HG02623 (cell line): Measurements from ENCODE around the gene TAF4.

Experiments used
- ATAC-seq: cut with Tn5 transposase; IDR thresholded peaks from one replicate; pipeline ENCODE4 v1.9.1; 2021; ENCODE audit warnings: moderate library complexity; ENCODE audit not compliant: unreplicated experiment

The TAF4 gene

GRCh38 chr20:62025394-62025793, 40.3 kb downstream of the TAF4 start:
- no peak for ATAC-seq

- ATAC-seq, result no peak
Observed at GRCh38 chr20:62023935-62024334, 41.7 kb downstream of the TAF4 start.

GRCh38 chr20:62022575-62023139, 43.0 kb downstream of the TAF4 start:
- no peak for ATAC-seq

GRCh38 chr20:62021793-62022385, 43.8 kb downstream of the TAF4 start:
- ATAC-seq, result no peak

- no peak for ATAC-seq
Observed at GRCh38 chr20:62020935-62021701, 44.6 kb downstream of the TAF4 start.

- no peak for ATAC-seq
Observed at GRCh38 chr20:62019881-62020492, 45.7 kb downstream of the TAF4 start.

GRCh38 chr20:62019144-62019805, 46.4 kb downstream of the TAF4 start:
- no peak for ATAC-seq

GRCh38 chr20:62018437-62019143, 47.1 kb downstream of the TAF4 start:
- no peak for ATAC-seq

- no peak for ATAC-seq
Observed at GRCh38 chr20:62015540-62016288, 50.0 kb downstream of the TAF4 start.

- ATAC-seq, result no peak
Observed at GRCh38 chr20:62014889-62015537, 50.7 kb downstream of the TAF4 start.

GRCh38 chr20:62014488-62014775, 51.2 kb downstream of the TAF4 start:
- no peak for ATAC-seq

- no peak for ATAC-seq
Observed at GRCh38 chr20:62012631-62013030, 53.0 kb downstream of the TAF4 start.

- no peak for ATAC-seq
Observed at GRCh38 chr20:62011938-62012534, 53.6 kb downstream of the TAF4 start.

GRCh38 chr20:62011403-62011790, 54.3 kb downstream of the TAF4 start:
- ATAC-seq, result no peak

- no peak for ATAC-seq
Observed at GRCh38 chr20:62010551-62011402, 54.9 kb downstream of the TAF4 start.

GRCh38 chr20:62009869-62010445, 55.7 kb downstream of the TAF4 start:
- no peak for ATAC-seq

- ATAC-seq, result no peak
Observed at GRCh38 chr20:62009322-62009721, 56.4 kb downstream of the TAF4 start.

- no peak for ATAC-seq
Observed at GRCh38 chr20:62008643-62009183, 57.0 kb downstream of the TAF4 start.
